Peyer's patch (tissue), 4 donors: Measurements from ENCODE around the gene RAET1E.

Source experiments
- CTCF ChIP-seq, 6 experiments: fragments of 450-650 bp in 4 of 6; fragments of 200-600 bp in 2 of 6; sonication (generic) in 1 of 6; IDR thresholded peaks; one replicate each; pipeline ENCODE4 v1.5.1; 2017 to 2019; ENCODE audit warnings: antibody characterized with exemption in 6 of 6, mild to moderate bottlenecking in 3 of 6, moderate library complexity in 1 of 6
- POLR2A ChIP-seq, 2 donors: fragments of 450-650 bp; IDR thresholded peaks; one replicate each; pipeline ENCODE4 v1.5.1; 2017; ENCODE audit warnings: antibody characterized with exemption in 2 of 2, mild to moderate bottlenecking in 2 of 2, moderate library complexity in 2 of 2

GRCh38 chr6:149862922-149863697 lies 34.8 kb downstream of the RAET1E start:
- TF ChIP-seq CTCF (IDR thresholded peaks at IDR 0.05) (no peak), POLR2A (IDR thresholded peaks at IDR 0.05) (no peak)
